K562 (cell line): ENCODE measurements around the gene TMEM127. TPM values are rescaled to one million over a fixed set of nuclear protein-coding genes. Genes with fewer than 3 reads are reported as not detected.

Source experiments
- DMBX1 ChIP-seq: fragments of 250-450 bp; sonication (Bioruptor Pico); IDR thresholded peaks from 2 replicates; pipeline ENCODE4 v1.8.0; 2022; ENCODE audit warnings: inconsistent platforms, mild to moderate bottlenecking, moderate library complexity, borderline replicate concordance
- FOSL1 ChIP-seq: fragments of 200-800 bp; sonication (Bioruptor generic); conservative IDR thresholded peaks from 2 replicates; pipeline ENCODE4 v1.6.1; 2016; ENCODE audit warnings: missing genetic modification characterization, missing compliant biosample characterization
- GABPA ChIP-seq: fragments of 200-800 bp; sonication (Bioruptor generic); conservative IDR thresholded peaks from 2 replicates; pipeline ENCODE4 v1.6.1; 2016; ENCODE audit warnings: low read depth, missing genetic modification characterization, missing compliant biosample characterization
- SMARCA5 ChIP-seq: fragments of 450-650 bp; IDR thresholded peaks from 2 replicates; pipeline ENCODE4 v1.6.1; 2016
- SMARCE1 ChIP-seq: fragments of 450-650 bp; IDR thresholded peaks from 2 replicates; pipeline ENCODE4 v1.7.1; 2016; ENCODE audit warnings: mild to moderate bottlenecking
- SMC3 ChIP-seq: conservative IDR thresholded peaks from 2 replicates; pipeline ENCODE4 v1.6.1; 2011; ENCODE audit warnings: low read depth, low read length, improper control_type of control experiment; ENCODE audit not compliant: insufficient read depth
- UBTF ChIP-seq, 2 experiments: IDR thresholded peaks; 2 replicates each; pipeline ENCODE4 v1.6.1; 2012; ENCODE audit warnings: improper control_type of control experiment in 2 of 2, low read depth in 2 of 2, low read length in 2 of 2, borderline replicate concordance in 1 of 2
- polyA plus RNA-seq, 8 experiments: library from polyadenylated mRNA; depleted of rRNA in 4 of 8; stranded (reverse) in 5 of 8; unstranded in 3 of 8; fragments of >200 nt; fragmentation: Nextera tagmentation in 2 of 8; fragmentation: Illumina TruSeq in 1 of 8; extraction: Ambion mirVana in 2 of 8; extraction: Trizol in 1 of 8; gene quantifications; 2 replicates each; pipeline versions ENCODE4 v1.2.1 to v1.2.3, GENCODE V29; 2011 to 2014; ENCODE audit warnings: inconsistent platforms in 1 of 8, missing spikeins in 1 of 8
- total RNA-seq, 7 experiments: library from RNA; depleted of rRNA in 6 of 7; stranded (reverse); fragments of >200 nt in 6 of 7; fragmentation: Illumina TruSeq in 2 of 7; extraction: Trizol in 2 of 7; gene quantifications; 2 replicates each; pipeline versions ENCODE4 v1.2.1 to v1.2.3, GENCODE V29; 2011 to 2021; ENCODE audit warnings: low replicate concordance in 1 of 7
- TF ChIP-seq, protein P1 (sequence below), 2 experiments: fragments of 450-650 bp; formaldehyde crosslinking in 1 of 2; IDR thresholded peaks; 2 replicates each; pipeline versions ENCODE4 v1.4.0 to v1.6.1; 2014 to 2020; ENCODE audit warnings: mild to moderate bottlenecking in 2 of 2, borderline replicate concordance in 1 of 2, low read depth in 1 of 2
- TF ChIP-seq, protein P2 (sequence below): fragments of 450-650 bp; IDR thresholded peaks from 2 replicates; pipeline ENCODE4 v1.6.1; 2016
- TF ChIP-seq, protein P3 (sequence below): fragments of 250-450 bp; sonication (Bioruptor Pico); IDR thresholded peaks from 2 replicates; pipeline ENCODE4 v1.4.0; 2020; ENCODE audit warnings: mild to moderate bottlenecking, moderate library complexity

TMEM127 gene
- total and polyA plus RNA-seq, 9 of the 15 experiments (the other 6 are each of a cell fraction or from before 2014, with no cell fraction given): 1.7 to 20.0 (median 9.9) TPM

DNA sequence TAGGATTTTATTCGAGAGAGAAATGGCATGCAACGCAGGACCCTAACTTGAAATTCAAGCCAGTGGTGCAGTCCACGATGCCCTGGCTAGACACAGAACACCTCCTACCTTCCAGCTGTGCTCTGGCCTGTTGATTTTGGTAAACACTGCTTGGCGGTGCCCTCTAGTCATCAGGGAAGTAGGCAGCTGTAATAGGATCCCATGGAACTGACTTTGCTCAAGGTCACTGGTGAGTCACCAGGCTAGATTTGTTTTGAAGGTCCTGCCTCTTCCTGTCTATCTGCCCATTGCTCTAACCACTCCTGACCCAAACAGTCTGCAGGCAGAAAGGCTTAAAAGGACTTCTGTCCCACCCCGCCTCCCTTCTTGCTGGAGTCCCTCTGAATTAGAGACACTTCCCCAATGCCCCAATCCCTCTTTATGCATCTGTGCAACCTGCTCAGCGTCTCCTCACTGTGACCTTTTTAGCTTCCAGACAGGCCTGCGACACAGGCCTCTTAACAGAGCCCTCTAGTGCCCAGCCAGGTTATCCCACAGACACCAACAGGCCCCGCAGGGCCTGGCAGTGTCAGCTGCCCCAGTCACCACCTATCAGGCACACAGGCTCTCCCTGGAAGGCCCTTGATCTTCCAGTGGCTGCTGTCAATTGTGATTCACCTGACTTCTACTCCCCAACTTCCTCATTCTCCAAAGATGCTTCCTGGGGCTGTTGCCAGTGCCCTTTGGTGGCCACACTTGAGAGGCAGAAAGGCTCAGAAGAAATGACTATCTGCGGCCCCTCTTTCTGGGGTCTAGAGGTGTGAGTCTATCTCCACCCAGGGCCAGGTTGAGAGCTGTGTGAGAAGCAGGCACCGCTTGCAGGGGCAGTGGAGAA, 5.2 kb downstream of the TMEM127 start (continued):
- TF ChIP-seq, protein P1, sequence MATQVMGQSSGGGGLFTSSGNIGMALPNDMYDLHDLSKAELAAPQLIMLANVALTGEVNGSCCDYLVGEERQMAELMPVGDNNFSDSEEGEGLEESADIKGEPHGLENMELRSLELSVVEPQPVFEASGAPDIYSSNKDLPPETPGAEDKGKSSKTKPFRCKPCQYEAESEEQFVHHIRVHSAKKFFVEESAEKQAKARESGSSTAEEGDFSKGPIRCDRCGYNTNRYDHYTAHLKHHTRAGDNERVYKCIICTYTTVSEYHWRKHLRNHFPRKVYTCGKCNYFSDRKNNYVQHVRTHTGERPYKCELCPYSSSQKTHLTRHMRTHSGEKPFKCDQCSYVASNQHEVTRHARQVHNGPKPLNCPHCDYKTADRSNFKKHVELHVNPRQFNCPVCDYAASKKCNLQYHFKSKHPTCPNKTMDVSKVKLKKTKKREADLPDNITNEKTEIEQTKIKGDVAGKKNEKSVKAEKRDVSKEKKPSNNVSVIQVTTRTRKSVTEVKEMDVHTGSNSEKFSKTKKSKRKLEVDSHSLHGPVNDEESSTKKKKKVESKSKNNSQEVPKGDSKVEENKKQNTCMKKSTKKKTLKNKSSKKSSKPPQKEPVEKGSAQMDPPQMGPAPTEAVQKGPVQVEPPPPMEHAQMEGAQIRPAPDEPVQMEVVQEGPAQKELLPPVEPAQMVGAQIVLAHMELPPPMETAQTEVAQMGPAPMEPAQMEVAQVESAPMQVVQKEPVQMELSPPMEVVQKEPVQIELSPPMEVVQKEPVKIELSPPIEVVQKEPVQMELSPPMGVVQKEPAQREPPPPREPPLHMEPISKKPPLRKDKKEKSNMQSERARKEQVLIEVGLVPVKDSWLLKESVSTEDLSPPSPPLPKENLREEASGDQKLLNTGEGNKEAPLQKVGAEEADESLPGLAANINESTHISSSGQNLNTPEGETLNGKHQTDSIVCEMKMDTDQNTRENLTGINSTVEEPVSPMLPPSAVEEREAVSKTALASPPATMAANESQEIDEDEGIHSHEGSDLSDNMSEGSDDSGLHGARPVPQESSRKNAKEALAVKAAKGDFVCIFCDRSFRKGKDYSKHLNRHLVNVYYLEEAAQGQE (IDR thresholded peaks at IDR 0.05; ENCODE audit: borderline replicate concordance): peak; percentile 33; the same call in 1 of the 2 replicates
- TF ChIP-seq, protein P1 (CRISPR knock-in tag; IDR thresholded peaks at IDR 0.05; ENCODE audit: low read depth): no peak
- TF ChIP-seq, protein P2, sequence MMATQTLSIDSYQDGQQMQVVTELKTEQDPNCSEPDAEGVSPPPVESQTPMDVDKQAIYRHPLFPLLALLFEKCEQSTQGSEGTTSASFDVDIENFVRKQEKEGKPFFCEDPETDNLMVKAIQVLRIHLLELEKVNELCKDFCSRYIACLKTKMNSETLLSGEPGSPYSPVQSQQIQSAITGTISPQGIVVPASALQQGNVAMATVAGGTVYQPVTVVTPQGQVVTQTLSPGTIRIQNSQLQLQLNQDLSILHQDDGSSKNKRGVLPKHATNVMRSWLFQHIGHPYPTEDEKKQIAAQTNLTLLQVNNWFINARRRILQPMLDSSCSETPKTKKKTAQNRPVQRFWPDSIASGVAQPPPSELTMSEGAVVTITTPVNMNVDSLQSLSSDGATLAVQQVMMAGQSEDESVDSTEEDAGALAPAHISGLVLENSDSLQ: peak; percentile 30
- TF ChIP-seq SMARCE1: peak; percentile 61; the same call in 1 of the 2 replicates
- 0 out of 2 replicates have a peak, but pooled peaks have one; percentile 10 for TF ChIP-seq SMC3
- TF ChIP-seq SMARCA5: peak; percentile 39; the same call in 1 of the 2 replicates
- TF ChIP-seq GABPA (tag): peak; percentile 56
- TF ChIP-seq FOSL1 (tag): peak; percentile 97
- no peak for TF ChIP-seq UBTF (IDR thresholded peaks at IDR 0.05; ENCODE audit: borderline replicate concordance in 1 of 2, low read depth in 2 of 2, low read length in 2 of 2)
- TF ChIP-seq, protein P3, sequence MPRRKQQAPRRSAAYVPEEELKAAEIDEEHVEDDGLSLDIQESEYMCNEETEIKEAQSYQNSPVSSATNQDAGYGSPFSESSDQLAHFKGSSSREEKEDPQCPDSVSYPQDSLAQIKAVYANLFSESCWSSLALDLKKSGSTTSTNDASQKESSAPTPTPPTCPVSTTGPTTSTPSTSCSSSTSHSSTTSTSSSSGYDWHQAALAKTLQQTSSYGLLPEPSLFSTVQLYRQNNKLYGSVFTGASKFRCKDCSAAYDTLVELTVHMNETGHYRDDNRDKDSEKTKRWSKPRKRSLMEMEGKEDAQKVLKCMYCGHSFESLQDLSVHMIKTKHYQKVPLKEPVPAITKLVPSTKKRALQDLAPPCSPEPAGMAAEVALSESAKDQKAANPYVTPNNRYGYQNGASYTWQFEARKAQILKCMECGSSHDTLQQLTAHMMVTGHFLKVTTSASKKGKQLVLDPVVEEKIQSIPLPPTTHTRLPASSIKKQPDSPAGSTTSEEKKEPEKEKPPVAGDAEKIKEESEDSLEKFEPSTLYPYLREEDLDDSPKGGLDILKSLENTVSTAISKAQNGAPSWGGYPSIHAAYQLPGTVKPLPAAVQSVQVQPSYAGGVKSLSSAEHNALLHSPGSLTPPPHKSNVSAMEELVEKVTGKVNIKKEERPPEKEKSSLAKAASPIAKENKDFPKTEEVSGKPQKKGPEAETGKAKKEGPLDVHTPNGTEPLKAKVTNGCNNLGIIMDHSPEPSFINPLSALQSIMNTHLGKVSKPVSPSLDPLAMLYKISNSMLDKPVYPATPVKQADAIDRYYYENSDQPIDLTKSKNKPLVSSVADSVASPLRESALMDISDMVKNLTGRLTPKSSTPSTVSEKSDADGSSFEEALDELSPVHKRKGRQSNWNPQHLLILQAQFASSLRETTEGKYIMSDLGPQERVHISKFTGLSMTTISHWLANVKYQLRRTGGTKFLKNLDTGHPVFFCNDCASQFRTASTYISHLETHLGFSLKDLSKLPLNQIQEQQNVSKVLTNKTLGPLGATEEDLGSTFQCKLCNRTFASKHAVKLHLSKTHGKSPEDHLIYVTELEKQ (CRISPR knock-in tag): no peak
- peak; percentile 40; the same call in 1 of the 2 replicates for TF ChIP-seq DMBX1
